Measurements from ENCODE around the gene SHISAL1. TPM values are rescaled to one million over a fixed set of nuclear protein-coding genes. Genes with fewer than 3 reads are reported as not detected.

The SHISAL1 gene
- total and polyA plus RNA-seq, 2 donors (not counting 1 experiment from before 2014, with no cell fraction given) = not detected

DNA sequence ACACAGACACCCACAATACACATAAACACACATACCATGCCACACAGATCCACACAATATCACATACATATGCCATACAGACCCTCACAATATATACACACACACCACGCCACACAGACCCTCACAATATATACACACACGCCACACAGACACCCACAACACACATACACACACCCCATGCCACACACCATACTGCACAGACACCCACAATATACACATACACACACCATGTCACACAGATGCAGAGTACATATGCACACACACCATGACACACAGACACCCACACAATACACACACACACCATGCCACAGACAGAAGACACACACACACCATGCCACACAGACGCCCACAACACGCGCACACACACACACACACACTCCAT, 43.6 kb downstream of the SHISAL1 start:
- intact Hi-C loops (cut with micrococcal nuclease) = no loop called here
- TF ChIP-seq, protein P1, sequence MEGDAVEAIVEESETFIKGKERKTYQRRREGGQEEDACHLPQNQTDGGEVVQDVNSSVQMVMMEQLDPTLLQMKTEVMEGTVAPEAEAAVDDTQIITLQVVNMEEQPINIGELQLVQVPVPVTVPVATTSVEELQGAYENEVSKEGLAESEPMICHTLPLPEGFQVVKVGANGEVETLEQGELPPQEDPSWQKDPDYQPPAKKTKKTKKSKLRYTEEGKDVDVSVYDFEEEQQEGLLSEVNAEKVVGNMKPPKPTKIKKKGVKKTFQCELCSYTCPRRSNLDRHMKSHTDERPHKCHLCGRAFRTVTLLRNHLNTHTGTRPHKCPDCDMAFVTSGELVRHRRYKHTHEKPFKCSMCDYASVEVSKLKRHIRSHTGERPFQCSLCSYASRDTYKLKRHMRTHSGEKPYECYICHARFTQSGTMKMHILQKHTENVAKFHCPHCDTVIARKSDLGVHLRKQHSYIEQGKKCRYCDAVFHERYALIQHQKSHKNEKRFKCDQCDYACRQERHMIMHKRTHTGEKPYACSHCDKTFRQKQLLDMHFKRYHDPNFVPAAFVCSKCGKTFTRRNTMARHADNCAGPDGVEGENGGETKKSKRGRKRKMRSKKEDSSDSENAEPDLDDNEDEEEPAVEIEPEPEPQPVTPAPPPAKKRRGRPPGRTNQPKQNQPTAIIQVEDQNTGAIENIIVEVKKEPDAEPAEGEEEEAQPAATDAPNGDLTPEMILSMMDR (IDR thresholded peaks at IDR 0.05) = no peak
- H2AFZ ChIP-seq (ENCODE audit: insufficient read depth, low read depth, low read length, poor library complexity, severe bottlenecking) = no peak overlapping the region
- ChIA-PET CTCF (no interaction called here), POLR2A (no interaction called here)
- H3K36me3 ChIP-seq (replicated peaks in 1 of 2; ENCODE audit: control extremely low read depth in 1 of 2, control insufficient read depth in 1 of 2, extremely low read depth in 1 of 2, insufficient read depth in 2 of 2, low read length in 1 of 2) = no peaks in the 10 kb centered on the region
- no peaks in the 10 kb centered on the region for H3K9me3 Mint-ChIP-seq (ENCODE audit: insufficient read depth)
- H3K9ac ChIP-seq (ENCODE audit: low read length) = no peak overlapping the region
- H3K4me3 ChIP-seq (ENCODE audit: control extremely low read depth in 1 of 5, extremely low read depth in 1 of 5, insufficient read depth in 1 of 5, low read depth in 2 of 5, low read length in 4 of 5) = no peak overlapping the region
- peaks cover 7% of the 10 kb centered on the region in 2 donors for H3K4me1 ChIP-seq (ENCODE audit: control insufficient read depth in 2 of 2, insufficient read depth in 2 of 2, low read length in 2 of 2)
- no peaks in the 10 kb centered on the region for H3K79me2 ChIP-seq (ENCODE audit: control insufficient read depth, insufficient read depth, low read length)
- no peaks in the 10 kb centered on the region for H4K20me1 ChIP-seq (ENCODE audit: control insufficient read depth, insufficient read depth, low read length, poor library complexity, severe bottlenecking)
- no peak overlapping the region for H3K27ac Mint-ChIP-seq
- no peak overlapping the region for H3K27ac ChIP-seq (ENCODE audit: low read length in 2 of 2)
- peaks cover 0 to 14% (median 0%) of the 10 kb centered on the region in 4 experiments for H3K27me3 ChIP-seq (replicated peaks in 1 of 4; ENCODE audit: control extremely low read depth in 1 of 4, control insufficient read depth in 3 of 4, insufficient read depth in 4 of 4, low read length in 3 of 4)
- DNase-seq (no peak), ATAC-seq (ENCODE audit: low read depth) (no peak)
- peaks cover 13% of the 10 kb centered on the region for H3K4me1 Mint-ChIP-seq
- WGBS (ENCODE audit: insufficient coverage) = 81% methylated on average over 5 of the region's 5 CpGs
- no peak overlapping the region for H3K4me2 ChIP-seq (replicated peaks; ENCODE audit: low read depth, low read length, poor library complexity, severe bottlenecking)
- H3K9me3 ChIP-seq (ENCODE audit: control extremely low read depth in 1 of 3, control insufficient read depth in 2 of 3, insufficient read depth in 1 of 3, low read length in 2 of 3) = peaks cover 0 to 3% (median 0%) of the 10 kb centered on the region in 3 donors
- no peak overlapping the region for H3K4me3 Mint-ChIP-seq
- peaks cover 23% of the 10 kb centered on the region for H3K27me3 Mint-ChIP-seq

DNA sequence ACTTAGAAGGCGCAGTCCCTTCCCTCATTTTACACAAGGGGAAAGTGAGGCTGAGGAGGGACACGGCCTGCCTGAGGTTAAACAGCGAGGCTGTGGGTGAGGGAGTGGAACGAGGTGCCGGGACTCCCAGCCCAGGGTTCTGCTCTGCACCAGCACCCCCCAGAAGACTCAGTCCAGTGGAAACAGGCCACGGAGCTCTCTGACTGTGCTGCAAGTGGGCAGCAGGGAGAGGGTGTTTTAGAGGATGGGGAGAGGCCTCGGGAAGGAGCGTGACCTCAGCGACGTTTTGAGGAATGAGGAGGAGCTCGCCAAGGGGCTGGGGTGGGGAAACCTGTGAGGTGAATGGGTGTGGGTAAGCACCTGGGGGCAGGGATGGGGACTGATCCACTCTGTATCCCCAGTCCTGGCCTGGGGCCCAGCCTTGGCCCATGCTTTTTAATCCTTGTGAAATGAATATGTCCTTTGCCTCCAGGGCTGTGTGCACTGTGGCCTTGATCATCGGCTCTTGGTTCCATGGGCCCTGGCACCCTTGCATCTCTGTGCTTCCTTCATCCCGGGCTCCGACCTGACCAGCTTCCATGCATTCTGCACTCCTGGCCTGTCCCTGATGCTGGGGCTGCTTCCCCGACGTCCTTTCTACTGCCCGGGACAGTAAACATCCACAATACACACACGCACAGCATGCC, 44.2 kb downstream of the SHISAL1 start:
- Histone ChIP-seq H3K4me3 (ENCODE audit: control extremely low read depth in 1 of 5, extremely low read depth in 1 of 5, insufficient read depth in 1 of 5, low read depth in 2 of 5, low read length in 4 of 5) (no peak overlapping the region), H3K9ac (ENCODE audit: low read length) (no peak overlapping the region), H3K27me3 (replicated peaks in 1 of 4; ENCODE audit: control extremely low read depth in 1 of 4, control insufficient read depth in 3 of 4, insufficient read depth in 4 of 4, low read length in 3 of 4) (peaks cover 0 to 13% (median 0%) of the 10 kb centered on the region in 4 experiments), H3K27ac (ENCODE audit: low read length in 2 of 2) (no peak overlapping the region), H4K20me1 (ENCODE audit: control insufficient read depth, insufficient read depth, low read length, poor library complexity, severe bottlenecking) (no peaks in the 10 kb centered on the region), H3K4me1 (ENCODE audit: control insufficient read depth in 2 of 2, insufficient read depth in 2 of 2, low read length in 2 of 2) (peaks cover 7% of the 10 kb centered on the region in 2 donors), H2AFZ (ENCODE audit: insufficient read depth, low read depth, low read length, poor library complexity, severe bottlenecking) (no peak overlapping the region), H3K79me2 (ENCODE audit: control insufficient read depth, insufficient read depth, low read length) (no peaks in the 10 kb centered on the region), H3K4me2 (replicated peaks; ENCODE audit: low read depth, low read length, poor library complexity, severe bottlenecking) (no peak overlapping the region), H3K9me3 (ENCODE audit: control extremely low read depth in 1 of 3, control insufficient read depth in 2 of 3, insufficient read depth in 1 of 3, low read length in 2 of 3) (peaks cover 0 to 3% (median 0%) of the 10 kb centered on the region in 3 donors), H3K36me3 (replicated peaks in 1 of 2; ENCODE audit: control extremely low read depth in 1 of 2, control insufficient read depth in 1 of 2, extremely low read depth in 1 of 2, insufficient read depth in 2 of 2, low read length in 1 of 2) (no peaks in the 10 kb centered on the region)
- ATAC-seq (ENCODE audit: low read depth) (no peak), DNase-seq (no peak)
- Mint-ChIP-seq H3K27ac (no peak overlapping the region), H3K4me1 (peaks cover 11% of the 10 kb centered on the region), H3K9me3 (ENCODE audit: insufficient read depth) (no peaks in the 10 kb centered on the region), H3K4me3 (no peak overlapping the region), H3K27me3 (peaks cover 23% of the 10 kb centered on the region)
- CTCF ChIA-PET = no interaction called here
- intact Hi-C loops (cut with micrococcal nuclease) = no loop called here
- POLR2A ChIA-PET = no interaction called here
- 95% methylated on average over 16 of the region's 18 CpGs for WGBS (ENCODE audit: insufficient coverage)
- TF ChIP-seq EZH2 (IDR thresholded peaks at IDR 0.05; ENCODE audit: borderline replicate concordance, insufficient read depth, low read depth, low read length, poor library complexity, severe bottlenecking) = no peak
- TF ChIP-seq, protein P1 (IDR thresholded peaks at IDR 0.05) = no peak
